HepG2 (cell line): Measurements from ENCODE around the gene TMEM214. TPM values are rescaled to one million over a fixed set of nuclear protein-coding genes. Genes with fewer than 3 reads are reported as not detected.

ENCODE experiments used
- ATAC-seq: fragments of 200-7000 bp; cut with Tn5 transposase; 3 replicates; pipeline ENCODE4 v1.9.1; 2020; ENCODE audit warnings: mild to moderate bottlenecking, moderate library complexity
- BruUV-seq: library from RNA; stranded (reverse); fragments of 400-500 nt; replicated peaks from 2 replicates; lab custom pipeline; 2021; lab: Mats Ljungman, UMichigan
- CTCF ChIA-PET: fragments of 300-600 bp; formaldehyde crosslinking; extraction: SDS; loops from one replicate; lab custom pipeline; 2021; ENCODE audit warnings: low total read pairs, inconsistent platforms, low intra/inter-chr PET ratio; lab: Yijun Ruan, JAX
- POLR2A ChIA-PET: fragments of 350-600 bp; sonication (Branson Sonifier 250); formaldehyde crosslinking; loops from one replicate; lab custom pipeline; 2020; ENCODE audit warnings: antibody characterized with exemption, inconsistent platforms; lab: Yijun Ruan, JAX
- DNase-seq: peaks from one replicate; pipeline ENCODE4 v3.0.0-alpha.2; 2015; ENCODE audit warnings: low spot score
- FAIRE-seq: peaks from 3 replicates; lab custom pipeline; 2011; peaks lifted over from hg19 to GRCh38; lab: Jason Lieb, UNC
- H2AFZ ChIP-seq: one replicate; pipeline ENCODE4 v1.6.1; 2011; ENCODE audit warnings: low read length, inconsistent platforms
- H3K27ac ChIP-seq: fragments of 300-600 bp; 3 replicates; pipeline ENCODE4 v1.8.0; 2011; ENCODE audit warnings: mixed run types, mild to moderate bottlenecking, mixed read lengths, low read length, inconsistent platforms; ENCODE audit not compliant: insufficient read depth; ENCODE audit errors: extremely low read length
- H3K27me3 ChIP-seq, 2 experiments: fragments of 200-600 bp in 1 of 2; 2 replicates in 1 of 2; 3 replicates in 1 of 2; pipeline versions ENCODE4 v1.6.0 to v1.8.0; 2011; ENCODE audit warnings: low read length in 2 of 2, mild to moderate bottlenecking in 2 of 2, moderate library complexity in 2 of 2, inconsistent platforms in 1 of 2; ENCODE audit not compliant: insufficient read depth in 2 of 2, control insufficient read depth in 1 of 2
- H3K36me3 ChIP-seq, 2 experiments: fragments of 200-600 bp in 1 of 2; replicated peaks in 1 of 2; 2 replicates in 1 of 2; 3 replicates in 1 of 2; pipeline versions ENCODE4 v1.5.1 to v1.8.0; 2011; ENCODE audit warnings: low read length in 2 of 2, inconsistent platforms in 1 of 2; ENCODE audit not compliant: insufficient read depth in 2 of 2, control insufficient read depth in 1 of 2
- H3K4me1 ChIP-seq: 2 replicates; pipeline ENCODE4 v1.5.1; 2012; ENCODE audit warnings: low read length, inconsistent platforms; ENCODE audit not compliant: insufficient read depth
- H3K4me2 ChIP-seq: 2 replicates; pipeline ENCODE4 v1.6.0; 2011; ENCODE audit warnings: low read depth, low read length, inconsistent platforms
- H3K4me3 ChIP-seq, 3 experiments: fragments of 200-600 bp in 1 of 3; sonication (generic), shearing (Covaris generic) in 1 of 3; replicated peaks in 1 of 3; 2 replicates each; pipeline ENCODE4 v1.5.1; 2011 to 2016; ENCODE audit warnings: low read length in 3 of 3, inconsistent platforms in 2 of 3, low read depth in 2 of 3, mild to moderate bottlenecking in 2 of 3, control low read depth in 1 of 3, mixed read lengths in 1 of 3; ENCODE audit not compliant: insufficient read depth in 1 of 3
- H3K79me2 ChIP-seq: one replicate; pipeline ENCODE4 v1.6.1; 2011; ENCODE audit warnings: low read length, inconsistent platforms; ENCODE audit not compliant: insufficient read depth
- H3K9ac ChIP-seq: 2 replicates; pipeline ENCODE4 v1.6.0; 2011; ENCODE audit warnings: mild to moderate bottlenecking, low read depth, low read length, inconsistent platforms; ENCODE audit not compliant: insufficient read depth
- H3K9me3 ChIP-seq: 2 replicates; pipeline ENCODE4 v1.5.1; 2012; ENCODE audit warnings: mild to moderate bottlenecking, low read length
- H4K20me1 ChIP-seq: 2 replicates; pipeline ENCODE4 v1.6.0; 2011; ENCODE audit warnings: inconsistent platforms, mild to moderate bottlenecking, low read length, moderate library complexity; ENCODE audit not compliant: insufficient read depth
- CREB1 ChIP-seq, 2 experiments: fragments of 450-650 bp in 1 of 2; IDR thresholded peaks; 2 replicates each; pipeline ENCODE4 v1.6.1; 2016 to 2017; ENCODE audit warnings: control low read depth in 1 of 2, mild to moderate bottlenecking in 1 of 2, missing compliant biosample characterization in 1 of 2, missing genetic modification characterization in 1 of 2
- NR3C1 ChIP-seq: sonication (generic); formaldehyde crosslinking; IDR thresholded peaks from 2 replicates; pipeline ENCODE4 v1.4.0; 2020; ENCODE audit warnings: missing genetic modification reagents
- SIN3A ChIP-seq: IDR thresholded peaks from 2 replicates; pipeline ENCODE4 v1.6.1; 2011; ENCODE audit warnings: low read depth, mild to moderate bottlenecking, control low read depth, low read length, borderline replicate concordance
- SP4 ChIP-seq: sonication (generic); formaldehyde crosslinking; IDR thresholded peaks from 2 replicates; pipeline ENCODE4 v1.8.1; 2023; ENCODE audit warnings: mild to moderate bottlenecking, missing genetic modification reagents
- USF2 ChIP-seq, 2 experiments: sonication (generic) in 1 of 2; formaldehyde crosslinking in 1 of 2; IDR thresholded peaks; 2 replicates each; pipeline versions ENCODE4 v1.5.1 to v1.6.1; 2011 to 2020; ENCODE audit warnings: borderline replicate concordance in 1 of 2, low read depth in 1 of 2, low read length in 1 of 2, mild to moderate bottlenecking in 1 of 2, missing genetic modification reagents in 1 of 2, moderate library complexity in 1 of 2
- ZNF577 ChIP-seq: sonication (generic); formaldehyde crosslinking; IDR thresholded peaks from 2 replicates; pipeline ENCODE4 v1.4.0; 2020; ENCODE audit warnings: mild to moderate bottlenecking, low read depth, missing genetic modification reagents, borderline replicate concordance
- WGBS: methylation state at CpG from one replicate; pipeline ENCODE4 v1.1.6; 2017; ENCODE audit warnings: low lambda C conversion rate; 5-methylcytosine and 5-hydroxymethylcytosine counted together
- in situ Hi-C: cut with HindIII; loops from 2 replicates; pipeline ENCODE4 v1.10.0; 2017; ENCODE audit warnings: low pct_unique_long_range_greater_than_20kb; ENCODE audit not compliant: extremely low pct_ligation_motif_present
- intact Hi-C: fragments of 100-400 bp; cut with micrococcal nuclease; formaldehyde crosslinking; loops from one replicate; pipeline ENCODE4 v1.10.0; 2022; ENCODE audit not compliant: unreplicated experiment
- polyA plus RNA-seq, 8 experiments: library from polyadenylated mRNA; depleted of rRNA in 3 of 8; stranded (reverse) in 7 of 8; unstranded in 1 of 8; fragments of >200 nt; fragmentation: Illumina TruSeq in 4 of 8; extraction: Trizol in 4 of 8; gene quantifications; 2 replicates each; pipeline versions ENCODE4 v1.2.1 to v1.2.3, GENCODE V29; 2011 to 2016; ENCODE audit warnings: low read depth in 4 of 8, missing spikeins in 1 of 8, mixed read lengths in 1 of 8; ENCODE audit not compliant: insufficient read depth in 1 of 8
- total RNA-seq, 5 experiments: library from RNA; depleted of rRNA; stranded (reverse); fragments of >200 nt; fragmentation: Illumina TruSeq; extraction: Trizol; gene quantifications; 2 replicates each; pipeline ENCODE4 v1.2.3, GENCODE V29; 2016; ENCODE audit warnings: low read depth in 1 of 5
- TF ChIP-seq, protein P1 (sequence below): sonication (generic); formaldehyde crosslinking; IDR thresholded peaks from 2 replicates; pipeline ENCODE4 v1.9.0; 2021; ENCODE audit warnings: missing genetic modification reagents, borderline replicate concordance
- TF ChIP-seq, protein P2 (sequence below): sonication (generic); formaldehyde crosslinking; IDR thresholded peaks from 2 replicates; pipeline ENCODE4 v1.4.0; 2020; ENCODE audit warnings: missing genetic modification reagents

Gene TMEM214
- total and polyA plus RNA-seq, 2 of the 13 experiments (the other 11 are each of a cell fraction or from before 2014, with no cell fraction given): 58.3 to 132 TPM

DNA sequence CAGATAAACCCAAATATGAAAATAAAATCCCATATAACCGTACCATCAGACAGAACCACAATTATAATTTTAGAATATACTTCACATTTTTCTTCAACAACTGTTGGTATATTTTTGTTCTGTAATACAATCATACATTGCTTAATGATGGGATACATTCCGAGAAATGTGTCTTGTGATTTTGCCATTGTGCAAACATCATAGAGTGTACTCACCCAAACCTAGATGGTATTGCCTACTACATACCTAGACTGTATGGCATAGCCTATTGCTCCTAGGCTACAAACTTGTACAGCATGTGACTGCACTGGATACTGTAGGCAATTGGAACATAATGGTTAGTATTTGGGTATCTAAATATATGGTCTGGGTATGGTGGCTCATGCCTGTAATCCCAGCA is 31.8 kb upstream of the TMEM214 start:
- no peak overlapping the region for H2AFZ ChIP-seq
- ATAC-seq (no peak), FAIRE-seq (no peak), DNase-seq (no peak)
- BruUV-seq: no TSS peak
- H3K4me3 ChIP-seq: no peak overlapping the region
- no peaks in the 10 kb centered on the region for H3K4me1 ChIP-seq
- H3K36me3 ChIP-seq: no peaks in the 10 kb centered on the region
- no peaks in the 10 kb centered on the region for H3K79me2 ChIP-seq
- intact Hi-C loops (no loop called here), in situ Hi-C loops (no loop called here)
- H3K9ac ChIP-seq: no peak overlapping the region
- H4K20me1 ChIP-seq: no peaks in the 10 kb centered on the region
- no peak for TF ChIP-seq ZNF577 (CRISPR knock-in tag)
- TF ChIP-seq, protein P1, sequence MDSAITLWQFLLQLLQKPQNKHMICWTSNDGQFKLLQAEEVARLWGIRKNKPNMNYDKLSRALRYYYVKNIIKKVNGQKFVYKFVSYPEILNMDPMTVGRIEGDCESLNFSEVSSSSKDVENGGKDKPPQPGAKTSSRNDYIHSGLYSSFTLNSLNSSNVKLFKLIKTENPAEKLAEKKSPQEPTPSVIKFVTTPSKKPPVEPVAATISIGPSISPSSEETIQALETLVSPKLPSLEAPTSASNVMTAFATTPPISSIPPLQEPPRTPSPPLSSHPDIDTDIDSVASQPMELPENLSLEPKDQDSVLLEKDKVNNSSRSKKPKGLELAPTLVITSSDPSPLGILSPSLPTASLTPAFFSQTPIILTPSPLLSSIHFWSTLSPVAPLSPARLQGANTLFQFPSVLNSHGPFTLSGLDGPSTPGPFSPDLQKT (CRISPR knock-in tag): no peak
- no peak for TF ChIP-seq SIN3A
- ChIA-PET CTCF (no interaction called here), POLR2A (no interaction called here)
- 47% methylated on average over 2 of the region's 2 CpGs for WGBS
- peaks cover 0 to 8% of the 10 kb centered on the region in 2 experiments; a peak in 1 of 5 replicates for H3K27me3 ChIP-seq
- no peak overlapping the region for H3K4me2 ChIP-seq
- H3K9me3 ChIP-seq: no peaks in the 10 kb centered on the region
- H3K27ac ChIP-seq: no peak overlapping the region

DNA sequence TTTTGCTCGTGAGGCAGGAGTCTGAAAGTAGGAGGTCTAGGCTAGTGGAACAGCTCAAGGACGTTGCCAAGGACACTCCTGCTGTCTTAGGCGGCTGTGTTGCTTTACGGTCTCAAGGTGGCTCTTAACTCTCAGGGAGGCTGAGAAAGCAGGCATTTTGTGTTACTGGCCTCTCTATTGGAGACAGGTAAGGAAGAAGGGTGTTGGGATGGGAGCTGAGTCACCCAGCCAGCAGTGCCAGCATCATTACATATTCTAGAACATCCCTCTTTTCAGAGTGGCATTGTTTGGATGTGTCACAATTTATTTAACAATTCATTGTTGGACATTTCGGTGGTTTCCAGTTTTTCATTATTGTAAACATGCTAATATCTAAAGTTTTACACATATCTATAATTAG is 30.8 kb upstream of the TMEM214 start:
- ChIA-PET CTCF (no interaction called here), POLR2A (no interaction called here)
- Histone ChIP-seq H3K79me2 (no peaks in the 10 kb centered on the region), H3K36me3 (no peaks in the 10 kb centered on the region), H3K27me3 (peaks cover 0 to 7% of the 10 kb centered on the region in 2 experiments; a peak in 1 of 5 replicates), H3K9me3 (no peaks in the 10 kb centered on the region), H2AFZ (no peak overlapping the region), H3K4me1 (peaks cover under 1% of the 10 kb centered on the region; the same call in 1 of the 2 replicates), H4K20me1 (no peaks in the 10 kb centered on the region), H3K4me3 (no peak overlapping the region), H3K4me2 (no peak overlapping the region), H3K27ac (no peak overlapping the region), H3K9ac (no peak overlapping the region)
- BruUV-seq: no TSS peak
- no peak for FAIRE-seq
- no peak for DNase-seq
- intact Hi-C loops: no loop called here
- WGBS: 18% methylated on average over 5 of the region's 5 CpGs
- in situ Hi-C loops: no loop called here
- ATAC-seq: no peak
- TF ChIP-seq USF2 (IDR thresholded peaks at IDR 0.05; ENCODE audit: low read depth, low read length) (no peak), USF2 (CRISPR knock-in tag; IDR thresholded peaks at IDR 0.05; ENCODE audit: borderline replicate concordance) (no peak), CREB1 (IDR thresholded peaks at IDR 0.05) (no peak), CREB1 (CRISPR knock-in tag; IDR thresholded peaks at IDR 0.05) (no peak), SP4 (CRISPR knock-in tag) (no peak), NR3C1 (CRISPR knock-in tag) (no peak)
- TF ChIP-seq, protein P2, sequence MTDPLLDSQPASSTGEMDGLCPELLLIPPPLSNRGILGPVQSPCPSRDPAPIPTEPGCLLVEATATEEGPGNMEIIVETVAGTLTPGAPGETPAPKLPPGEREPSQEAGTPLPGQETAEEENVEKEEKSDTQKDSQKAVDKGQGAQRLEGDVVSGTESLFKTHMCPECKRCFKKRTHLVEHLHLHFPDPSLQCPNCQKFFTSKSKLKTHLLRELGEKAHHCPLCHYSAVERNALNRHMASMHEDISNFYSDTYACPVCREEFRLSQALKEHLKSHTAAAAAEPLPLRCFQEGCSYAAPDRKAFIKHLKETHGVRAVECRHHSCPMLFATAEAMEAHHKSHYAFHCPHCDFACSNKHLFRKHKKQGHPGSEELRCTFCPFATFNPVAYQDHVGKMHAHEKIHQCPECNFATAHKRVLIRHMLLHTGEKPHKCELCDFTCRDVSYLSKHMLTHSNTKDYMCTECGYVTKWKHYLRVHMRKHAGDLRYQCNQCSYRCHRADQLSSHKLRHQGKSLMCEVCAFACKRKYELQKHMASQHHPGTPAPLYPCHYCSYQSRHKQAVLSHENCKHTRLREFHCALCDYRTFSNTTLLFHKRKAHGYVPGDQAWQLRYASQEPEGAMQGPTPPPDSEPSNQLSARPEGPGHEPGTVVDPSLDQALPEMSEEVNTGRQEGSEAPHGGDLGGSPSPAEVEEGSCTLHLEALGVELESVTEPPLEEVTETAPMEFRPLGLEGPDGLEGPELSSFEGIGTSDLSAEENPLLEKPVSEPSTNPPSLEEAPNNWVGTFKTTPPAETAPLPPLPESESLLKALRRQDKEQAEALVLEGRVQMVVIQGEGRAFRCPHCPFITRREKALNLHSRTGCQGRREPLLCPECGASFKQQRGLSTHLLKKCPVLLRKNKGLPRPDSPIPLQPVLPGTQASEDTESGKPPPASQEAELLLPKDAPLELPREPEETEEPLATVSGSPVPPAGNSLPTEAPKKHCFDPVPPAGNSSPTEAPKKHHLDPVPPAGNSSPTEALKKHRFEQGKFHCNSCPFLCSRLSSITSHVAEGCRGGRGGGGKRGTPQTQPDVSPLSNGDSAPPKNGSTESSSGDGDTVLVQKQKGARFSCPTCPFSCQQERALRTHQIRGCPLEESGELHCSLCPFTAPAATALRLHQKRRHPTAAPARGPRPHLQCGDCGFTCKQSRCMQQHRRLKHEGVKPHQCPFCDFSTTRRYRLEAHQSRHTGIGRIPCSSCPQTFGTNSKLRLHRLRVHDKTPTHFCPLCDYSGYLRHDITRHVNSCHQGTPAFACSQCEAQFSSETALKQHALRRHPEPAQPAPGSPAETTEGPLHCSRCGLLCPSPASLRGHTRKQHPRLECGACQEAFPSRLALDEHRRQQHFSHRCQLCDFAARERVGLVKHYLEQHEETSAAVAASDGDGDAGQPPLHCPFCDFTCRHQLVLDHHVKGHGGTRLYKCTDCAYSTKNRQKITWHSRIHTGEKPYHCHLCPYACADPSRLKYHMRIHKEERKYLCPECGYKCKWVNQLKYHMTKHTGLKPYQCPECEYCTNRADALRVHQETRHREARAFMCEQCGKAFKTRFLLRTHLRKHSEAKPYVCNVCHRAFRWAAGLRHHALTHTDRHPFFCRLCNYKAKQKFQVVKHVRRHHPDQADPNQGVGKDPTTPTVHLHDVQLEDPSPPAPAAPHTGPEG (CRISPR knock-in tag): no peak
